Stimulated activated CD4-positive, alpha-beta T cell treated with anti-CD3 and anti-CD28 coated beads, Interleukin-2, amount 100 ng/mL, for 24 hours (primary cell): ENCODE results near the gene POU2AF1.
"Not testable (repeated sequence)": the region's sequence is repeated elsewhere in the genome, so short reads cannot be mapped to it uniquely, and the experiment has no call there.

Experiments used
- DNase-seq, 2 donors: peaks; one replicate each; pipeline ENCODE4 v3.0.0-alpha.2; 2020

Gene POU2AF1

GRCh38 chr11:111342329-111342728 is 36.7 kb downstream of the POU2AF1 start:
- DNase-seq: no peak

DNA sequence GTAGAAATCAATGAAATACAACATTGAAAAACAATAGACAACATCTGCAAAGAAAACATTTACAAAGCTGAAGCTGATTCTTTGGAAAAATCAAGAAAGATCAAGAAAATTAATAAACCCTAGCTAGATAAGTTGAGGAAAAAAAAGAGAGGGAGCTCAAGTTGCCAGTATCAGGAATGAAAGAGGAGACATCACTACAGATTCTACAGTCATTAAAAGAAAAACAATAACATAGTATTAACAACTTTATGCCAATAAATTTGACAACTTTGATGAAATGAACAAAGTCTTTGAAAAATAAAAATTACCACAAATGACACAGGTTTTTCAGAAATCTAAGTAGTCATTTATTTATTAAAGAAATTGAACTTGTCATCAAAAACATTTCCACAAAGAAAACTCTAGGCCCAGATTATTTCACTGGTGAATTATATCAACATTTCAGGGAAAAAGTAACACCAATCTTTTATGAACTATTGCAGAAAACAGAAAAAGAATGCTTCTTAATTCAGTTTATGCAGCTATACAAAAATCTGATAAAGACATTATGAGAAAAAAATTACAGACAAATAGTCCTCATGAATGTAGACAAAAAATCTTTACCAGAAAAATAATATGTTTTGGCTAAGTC is 39.2 kb downstream of the POU2AF1 start:
- no peak for DNase-seq

DNA sequence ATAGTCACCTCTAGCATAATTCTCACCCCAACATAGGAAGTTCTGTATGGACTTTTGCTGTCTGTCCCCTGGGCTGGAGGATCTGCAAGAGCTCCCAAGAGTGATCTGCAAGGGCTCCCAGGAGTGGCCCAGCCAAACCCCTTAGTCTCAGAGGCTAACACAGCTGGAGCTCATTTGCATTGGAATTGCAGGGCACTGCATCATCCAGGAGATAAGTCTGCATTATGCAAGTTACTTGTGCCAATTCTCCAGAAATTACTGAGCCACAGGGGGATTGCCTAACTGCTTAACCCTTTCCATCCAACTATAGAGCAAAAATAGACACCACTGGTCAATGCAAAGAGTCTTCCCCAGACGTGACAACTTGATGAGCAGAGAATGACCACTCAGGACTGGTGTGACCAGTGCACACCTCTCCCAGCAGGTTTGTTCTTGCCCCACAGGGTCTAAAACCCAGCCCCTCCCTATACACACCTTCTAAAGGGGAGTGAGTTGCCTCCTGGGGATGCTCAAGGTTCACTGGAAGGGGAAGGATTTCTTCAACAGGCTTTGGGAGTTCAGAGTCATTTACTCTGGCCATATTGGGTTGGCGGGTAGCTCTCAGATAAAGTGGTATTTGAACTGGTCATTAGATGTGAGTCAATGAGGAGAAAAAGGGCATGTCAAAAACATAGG is 42.4 kb downstream of the POU2AF1 start:
- DNase-seq: no peak

DNA sequence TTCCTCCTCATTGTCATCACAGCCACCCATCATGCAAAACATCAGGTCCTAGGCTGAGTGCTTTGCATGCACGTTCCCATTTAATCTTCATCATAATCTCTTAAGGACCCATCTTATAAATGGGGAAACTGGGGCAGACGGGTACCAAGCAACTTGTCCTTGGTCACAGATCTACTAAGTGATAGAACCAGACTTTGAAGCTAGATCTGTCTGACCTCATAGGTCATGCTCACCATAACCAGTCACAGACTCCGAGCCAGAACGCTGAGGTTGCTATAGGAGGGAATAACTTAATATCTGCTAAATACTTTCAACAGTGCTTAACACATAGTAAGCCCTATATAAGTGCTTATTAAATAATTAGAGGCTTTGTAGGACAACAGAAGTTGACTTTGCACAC is 43.0 kb downstream of the POU2AF1 start:
- DNase-seq: no peak

GRCh38 chr11:111335549-111335948 is 43.5 kb downstream of the POU2AF1 start:
- DNase-seq: no peak

GRCh38 chr11:111334532-111335502 is 44.3 kb downstream of the POU2AF1 start:
- DNase-seq: no peak

GRCh38 chr11:111331711-111332479 is 47.2 kb downstream of the POU2AF1 start:
- DNase-seq: no peak

DNA sequence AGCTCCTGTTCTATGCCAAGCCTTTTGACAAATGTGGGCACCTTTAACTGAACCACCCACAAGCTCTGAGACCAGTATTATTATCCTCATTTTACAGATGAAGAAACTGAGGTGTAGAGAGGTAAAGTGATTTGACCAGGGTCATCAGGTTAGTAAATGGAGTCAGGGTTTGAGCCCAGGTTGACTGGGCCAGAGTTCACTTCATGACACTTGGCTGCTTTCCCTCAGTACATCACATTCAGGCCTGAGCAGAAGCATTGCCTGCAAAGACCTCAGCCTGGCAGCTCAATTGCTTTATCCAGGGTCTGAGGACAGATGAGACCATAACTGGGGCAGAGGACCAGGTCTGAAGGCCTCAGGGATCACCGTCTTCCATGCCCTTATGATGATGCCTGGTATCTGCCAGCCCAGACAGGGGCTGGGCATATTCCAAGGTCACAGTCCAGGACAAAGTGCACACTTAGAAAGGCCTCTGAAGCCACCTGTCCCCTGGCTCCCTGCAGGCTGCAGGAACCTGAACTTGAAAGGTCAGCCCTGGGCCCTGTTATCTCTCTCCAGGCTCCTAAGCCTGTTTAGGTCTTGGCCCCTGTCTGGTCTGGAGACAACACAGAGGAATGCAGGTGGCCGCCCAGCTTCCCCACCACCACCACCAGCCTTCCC is 48.7 kb downstream of the POU2AF1 start:
- DNase-seq: no peak

DNA sequence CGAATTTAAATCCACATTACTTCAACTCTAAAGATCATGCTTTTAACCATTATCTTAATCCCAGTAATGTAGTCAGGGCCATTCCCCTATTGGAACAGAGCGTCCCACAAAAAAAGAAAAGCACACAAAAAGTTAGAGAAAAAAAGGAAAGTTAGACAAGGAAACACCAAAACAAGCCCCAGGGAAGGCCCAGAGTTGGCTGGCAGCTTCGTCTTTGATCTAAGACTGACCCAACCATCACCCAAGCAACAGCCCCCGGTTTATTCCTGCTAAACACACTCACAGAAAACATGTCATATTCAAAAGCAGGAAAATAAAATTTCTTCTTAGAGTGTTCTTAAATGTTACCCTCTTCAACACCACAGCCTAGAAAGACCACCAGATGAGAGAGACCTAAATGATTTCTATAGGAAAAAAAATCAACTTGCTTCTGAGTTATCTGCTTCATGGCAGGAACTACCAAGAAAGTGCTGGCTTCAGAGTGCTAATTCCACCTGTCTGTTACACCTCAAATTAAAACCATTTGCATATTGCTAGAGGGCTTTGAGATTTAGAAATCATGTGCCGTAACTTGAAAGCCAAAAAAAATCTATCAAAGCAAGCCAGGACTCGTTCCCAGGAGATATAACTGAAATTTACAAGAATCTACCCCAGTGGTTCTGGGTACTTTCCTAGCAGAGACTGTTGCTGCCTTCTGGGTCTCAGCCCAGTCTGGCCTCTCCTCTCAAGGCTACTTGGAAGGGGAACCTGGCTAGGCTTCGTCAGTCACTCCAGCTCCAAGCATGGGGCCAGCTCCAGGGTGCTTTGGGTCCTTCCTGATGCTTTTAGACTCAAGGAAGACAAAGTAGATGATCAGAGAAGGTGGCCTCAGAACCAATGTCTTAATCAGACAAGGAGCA is 49.5 kb downstream of the POU2AF1 start:
- DNase-seq: no peak

- DNase-seq: no peak
Measured at GRCh38 chr11:111327908-111328624, 51.0 kb downstream of the POU2AF1 start.

- no peak for DNase-seq
Measured at GRCh38 chr11:111326824-111327223, 52.3 kb downstream of the POU2AF1 start.

- no peak for DNase-seq
Measured at GRCh38 chr11:111325259-111325658, 53.8 kb downstream of the POU2AF1 start.

DNA sequence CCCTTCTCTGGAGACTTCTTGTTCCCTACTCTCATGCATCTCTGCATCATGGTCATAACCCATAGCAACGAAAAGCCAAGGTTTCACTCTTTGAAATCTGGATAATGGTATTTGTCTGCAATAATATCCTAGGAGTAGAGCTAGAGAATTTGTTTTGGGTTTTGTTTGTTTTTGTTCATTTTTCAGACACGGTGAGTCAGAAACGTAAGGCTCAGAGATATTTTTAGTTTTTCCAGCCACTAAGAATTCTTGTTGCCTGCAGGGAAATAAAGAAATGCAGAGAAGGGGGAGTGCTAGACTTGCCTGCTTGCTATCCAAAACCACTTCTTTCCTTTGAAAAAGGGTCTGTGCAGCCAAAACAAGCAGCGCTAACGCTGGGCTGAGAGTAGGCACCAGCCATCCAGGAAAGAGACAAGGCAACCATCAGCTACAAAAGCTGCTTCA is 54.8 kb downstream of the POU2AF1 start:
- DNase-seq: no peak

DNA sequence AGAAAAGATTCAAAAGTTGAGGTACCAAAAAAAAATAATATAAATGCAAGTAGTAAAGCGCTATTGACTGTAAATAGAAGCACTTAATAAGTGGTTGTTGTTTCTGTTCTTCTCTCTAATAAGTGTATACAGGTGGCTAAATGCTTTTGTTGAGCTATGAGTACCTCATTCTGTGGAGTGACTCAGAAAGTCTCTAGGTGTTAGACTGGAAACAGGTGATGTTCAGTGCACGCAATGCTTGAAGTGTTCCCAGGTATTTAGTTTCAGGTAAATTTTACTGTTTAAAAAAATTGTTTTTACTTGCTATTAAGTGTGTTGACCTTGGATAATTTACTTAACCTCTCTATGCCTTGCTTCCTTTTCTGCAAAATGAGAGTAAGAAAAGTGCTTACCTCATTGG is 56.5 kb downstream of the POU2AF1 start:
- DNase-seq: no peak

DNA sequence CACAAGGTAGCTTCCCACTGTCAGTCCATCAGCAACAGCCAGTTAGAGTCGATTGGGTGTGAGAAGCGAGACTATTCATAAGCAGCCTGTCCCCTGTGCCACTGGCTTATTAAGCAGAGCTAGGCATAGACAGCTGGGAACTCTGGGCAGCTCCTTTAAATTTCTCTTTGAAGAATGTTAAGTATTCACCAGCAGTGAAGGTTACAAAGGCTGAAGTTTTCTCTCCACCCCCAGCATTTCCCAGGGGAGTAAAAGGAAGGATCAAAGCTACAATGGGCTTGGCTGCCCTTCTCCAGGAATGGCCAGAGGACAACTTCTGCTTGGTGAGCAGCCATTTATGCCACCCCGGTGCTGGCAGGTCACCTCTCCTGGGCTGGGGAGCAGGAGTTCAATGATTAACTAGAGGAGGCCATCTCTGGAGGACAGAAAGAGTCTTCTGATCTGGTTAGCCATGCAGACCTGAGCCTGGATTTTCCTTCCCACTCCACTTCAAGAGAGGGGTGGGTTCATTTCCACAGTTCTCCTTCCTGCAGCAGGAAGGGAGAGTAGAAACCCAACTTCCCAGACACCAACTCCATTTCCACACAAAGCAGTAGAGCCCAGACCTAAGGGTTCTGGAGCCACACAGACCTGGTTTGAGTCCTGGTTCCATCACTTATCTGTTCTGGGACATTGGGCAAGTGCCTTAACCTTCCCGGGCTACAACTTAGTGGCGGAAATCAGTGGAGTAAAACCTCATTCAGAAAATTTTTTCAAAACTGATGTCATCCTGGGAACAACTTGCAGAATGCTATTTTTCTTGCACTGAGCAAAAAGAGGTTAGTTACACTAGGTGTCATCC is 58.1 kb downstream of the POU2AF1 start:
- no peak for DNase-seq

GRCh38 chr11:111320199-111320598 is 58.9 kb downstream of the POU2AF1 start:
- not testable (repeated sequence) for DNase-seq

DNA sequence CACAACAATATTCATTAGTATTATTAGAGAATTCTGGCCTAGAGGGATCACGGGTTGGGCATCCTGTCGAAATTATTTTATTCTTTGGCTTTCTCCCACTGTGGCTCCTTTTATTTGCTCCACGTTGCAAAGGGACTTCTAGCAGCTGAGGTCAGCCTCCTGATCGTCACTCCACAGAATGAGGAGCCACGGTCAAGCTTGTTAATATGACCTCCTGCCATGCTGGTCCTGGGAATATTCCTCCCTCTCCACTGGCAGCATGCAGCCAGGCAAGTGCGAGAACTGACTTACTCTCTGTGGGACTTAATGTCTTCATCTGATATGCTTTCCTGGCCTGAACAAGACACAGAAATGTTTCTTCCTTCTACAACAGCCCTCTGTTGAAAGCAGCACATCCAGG is 59.8 kb downstream of the POU2AF1 start:
- DNase-seq: no peak

GRCh38 chr11:111312076-111312475 is 67.0 kb downstream of the POU2AF1 start:
- no peak for DNase-seq

DNA sequence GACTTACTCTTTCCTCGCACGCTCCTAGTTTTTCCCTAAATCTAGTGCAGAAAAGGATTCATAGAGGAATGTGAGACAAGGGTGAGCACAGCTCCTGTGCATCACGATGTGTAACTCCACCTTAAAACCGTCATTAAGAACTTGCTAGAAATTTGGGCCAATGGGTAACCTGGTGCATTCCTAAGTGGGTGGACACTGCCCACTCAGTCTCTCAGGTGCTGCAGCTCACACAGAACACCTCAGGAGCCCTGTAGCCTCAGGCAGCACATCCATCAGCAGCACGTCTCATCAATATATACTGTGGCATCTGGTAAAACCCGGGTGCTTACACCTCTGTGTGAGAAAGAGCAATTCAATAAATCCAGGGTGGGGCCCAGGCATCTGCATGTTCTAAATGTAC is 68.4 kb downstream of the POU2AF1 start:
- DNase-seq: no peak
